Measurements from ENCODE around the gene SYT11. TPM values are rescaled to one million over a fixed set of nuclear protein-coding genes. Genes with fewer than 3 reads are reported as not detected.

SYT11 gene
- 46.0 and 59.5 TPM in 2 replicates for total RNA-seq

GRCh38 chr1:155859234-155859829 is at the start of gene SYT11:
Gene SYT11 (plus strand): TSS chr1:155859567. CDS start chr1:155859762, 195 bp downstream.

DNA sequence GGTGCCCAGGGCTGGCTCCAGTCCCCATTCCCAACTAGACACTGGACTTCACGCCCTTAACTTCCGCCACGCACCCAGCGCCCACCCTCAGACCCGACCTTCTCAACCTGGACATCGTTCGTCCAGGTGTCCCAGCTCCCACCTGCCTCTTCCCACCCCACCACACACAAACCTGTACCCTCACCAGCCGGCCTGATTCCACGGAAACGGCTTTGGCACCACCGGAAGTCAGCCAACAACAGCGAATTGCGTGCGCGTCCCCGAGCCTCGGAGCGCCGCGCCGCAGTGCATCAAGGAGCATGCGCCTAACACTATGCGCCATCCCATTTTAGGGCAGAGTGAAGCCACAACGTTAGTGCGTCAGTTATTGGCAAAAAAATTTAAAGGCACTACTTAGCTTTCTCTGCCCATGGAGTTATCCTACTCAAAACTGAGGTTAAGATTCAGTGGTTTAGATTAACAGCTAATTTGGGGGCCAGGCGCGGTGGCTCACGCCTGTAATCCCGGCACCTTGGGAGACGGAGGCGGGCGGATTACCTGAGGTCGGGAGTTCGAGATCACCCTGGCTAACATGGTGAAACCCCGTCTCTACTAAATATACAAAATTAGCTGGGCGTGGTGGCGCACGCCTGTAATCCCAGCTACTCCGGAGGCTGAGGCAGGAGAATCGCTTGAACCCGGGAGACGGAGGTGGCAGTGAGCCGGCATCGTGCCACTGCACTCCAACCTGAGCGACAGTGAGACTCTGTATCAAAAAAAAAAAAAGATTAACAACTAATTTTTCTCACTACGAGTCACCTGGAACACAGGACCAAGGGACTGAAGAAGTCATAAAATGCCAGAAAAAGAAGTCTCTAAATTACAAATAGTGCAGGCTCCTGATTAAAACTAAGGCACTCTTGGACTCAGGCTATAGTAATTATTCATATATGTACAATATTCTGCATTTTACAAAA is 2.1 kb upstream of the SYT11 start, which contains the start of gene GON4L:
TSS of gene GON4L (minus strand) at position 240 of the 956 bp plus-strand sequence. CDS start 3,434 bp downstream, outside the sequence.

DNA sequence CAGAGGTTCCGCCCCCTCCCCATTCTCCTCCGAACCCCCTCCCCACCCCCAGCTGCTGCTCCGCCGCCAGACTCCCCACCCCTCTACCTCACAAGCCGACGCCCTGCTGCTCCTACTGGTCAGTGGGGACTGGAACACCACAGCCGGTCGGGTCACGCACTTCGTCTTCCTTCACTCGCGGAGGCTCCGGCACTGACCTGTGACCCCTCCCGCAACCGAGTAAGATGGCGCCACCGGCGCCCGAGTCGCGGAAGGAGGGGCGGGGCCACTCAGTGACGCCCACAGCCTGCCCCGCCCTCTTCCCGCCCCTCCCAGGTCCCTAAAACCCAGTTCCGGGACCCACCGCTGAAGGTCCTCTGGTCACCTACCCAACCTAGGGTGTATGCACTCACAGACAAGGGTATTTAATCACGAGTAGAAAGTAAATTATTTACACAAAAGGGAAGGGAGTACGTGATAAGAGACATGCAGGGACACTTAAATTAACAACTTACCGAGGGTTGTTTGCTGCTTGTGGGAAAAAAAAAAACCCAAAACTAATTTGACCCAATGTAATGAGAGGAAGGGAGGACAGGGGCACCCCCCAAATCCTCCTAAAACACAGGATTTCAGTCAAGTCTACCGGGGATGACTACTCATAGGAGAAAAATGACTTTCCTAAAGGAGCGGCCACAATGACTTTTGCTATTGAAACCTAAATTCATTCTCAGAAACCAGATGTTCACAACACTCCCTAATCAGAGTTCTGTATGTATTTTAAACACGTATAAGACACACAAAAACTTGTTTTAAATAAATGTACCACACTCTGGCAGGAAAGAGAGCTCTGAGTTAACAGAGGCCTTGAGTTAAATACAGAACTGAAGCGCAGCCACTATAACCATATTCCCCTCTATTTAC is 52.0 kb downstream of the SYT11 start, which contains the start of gene RIT1:
TSS of gene RIT1 (minus strand) at position 194 of the 900 bp plus-strand sequence. CDS start 588 bp downstream, outside the sequence.

GRCh38 chr1:155934097-155934935 is 74.9 kb downstream of the SYT11 start, which contains the start of gene KHDC4:
Gene KHDC4 (minus strand): TSS chr1:155934413. CDS start chr1:155934373, 40 bp downstream.

Other genes with a start within 250 kb of the SYT11 start
- 18.0 and 23.4 TPM in 2 replicates for gene MSTO1, start 249.3 kb upstream of the SYT11 start, total RNA-seq
- 53.5 and 67.9 TPM in 2 replicates for gene YY1AP1, start 170.8 kb upstream of the SYT11 start, total RNA-seq
- 89.9 and 103 TPM in 2 replicates for gene DAP3, start 170.5 kb upstream of the SYT11 start, total RNA-seq
- gene GON4L, start 2.4 kb upstream of the SYT11 start, total RNA-seq, result 25.1 and 31.3 TPM in 2 replicates
- gene RIT1, start 51.8 kb downstream of the SYT11 start, total RNA-seq, result 39.5 and 55.5 TPM in 2 replicates
- 24.3 and 26.5 TPM in 2 replicates for gene KHDC4, start 74.8 kb downstream of the SYT11 start, total RNA-seq
- under 0.01 TPM in 1 of 2 replicates, not detected in the other for gene RXFP4, start 82.1 kb downstream of the SYT11 start, total RNA-seq
- gene ARHGEF2, start 119.0 kb downstream of the SYT11 start, total RNA-seq, result 111 and 135 TPM in 2 replicates
- gene SSR2, start 161.4 kb downstream of the SYT11 start, total RNA-seq, result 775 and 892 TPM in 2 replicates
- gene UBQLN4, start 194.2 kb downstream of the SYT11 start, total RNA-seq, result 11.0 and 13.0 TPM in 2 replicates
- 55.5 and 78.2 TPM in 2 replicates for gene LAMTOR2, start 195.2 kb downstream of the SYT11 start, total RNA-seq
- not detected in 2 replicates for gene RAB25, start 201.6 kb downstream of the SYT11 start, total RNA-seq
- gene MEX3A, start 222.9 kb downstream of the SYT11 start, total RNA-seq, result 1.1 and 1.2 TPM in 2 replicates

Data from regular cardiac myocyte (primary cell).